ENCODE data around the gene PTGER3.

Gene PTGER3

DNA sequence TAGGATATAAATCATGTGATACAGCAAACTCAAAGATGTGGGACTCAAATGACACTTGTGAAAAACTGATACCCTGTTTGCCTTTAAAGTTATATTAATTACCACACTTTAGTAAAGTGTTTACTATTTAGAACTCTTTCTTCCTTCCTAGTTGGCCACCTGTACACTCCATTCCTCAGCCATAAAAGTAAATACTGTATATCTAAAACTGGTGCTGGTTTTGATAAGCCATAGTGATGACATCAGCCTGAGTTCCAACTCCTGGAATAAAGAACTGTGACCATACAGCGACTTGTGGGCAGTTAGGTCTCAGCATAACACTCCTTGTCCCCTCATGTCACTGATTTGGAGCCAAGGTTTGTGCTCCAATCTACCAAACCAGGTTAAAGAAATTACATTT lies 2.8 kb downstream of the PTGER3 start:
- Histone ChIP-seq H3K36me3 (ENCODE audit: control insufficient read depth, insufficient read depth, low read length) (no peaks in the 10 kb centered on the region), H3K4me3 (ENCODE audit: low read length) (peak overlapping the region; percentile 52), H3K27me3 (ENCODE audit: control insufficient read depth, insufficient read depth, low read length) (peaks cover 7% of the 10 kb centered on the region), H3K27ac (ENCODE audit: low read depth, low read length) (no peak overlapping the region), H3K9ac (ENCODE audit: low read length) (no peak overlapping the region), H3K4me1 (ENCODE audit: control insufficient read depth, insufficient read depth, low read length) (no peaks in the 10 kb centered on the region)

DNA sequence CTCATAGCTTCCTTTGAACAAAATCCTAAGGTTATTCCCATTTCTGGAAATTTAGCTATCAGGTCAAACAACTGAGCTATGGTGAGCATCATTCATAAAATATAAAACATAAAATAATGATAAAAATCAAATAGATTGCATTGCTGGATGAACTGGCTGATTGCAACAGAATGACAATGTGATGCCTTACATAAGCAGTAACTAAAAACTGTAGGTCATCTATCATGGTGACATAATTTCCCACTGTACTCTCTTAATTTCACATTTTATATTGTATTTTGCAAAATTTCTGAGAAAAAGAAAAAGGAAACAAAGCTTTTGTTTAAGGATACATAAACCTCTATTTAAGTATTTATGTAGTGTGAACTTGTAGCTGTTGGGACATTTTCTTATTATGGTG lies 4.6 kb downstream of the PTGER3 start:
- Histone ChIP-seq H3K27me3 (ENCODE audit: control insufficient read depth, insufficient read depth, low read length) (peaks cover 7% of the 10 kb centered on the region), H3K9ac (ENCODE audit: low read length) (no peak overlapping the region), H3K27ac (ENCODE audit: low read depth, low read length) (no peak overlapping the region)

GRCh38 chr1:71041806-71042205 lies 5.8 kb downstream of the PTGER3 start:
- Histone ChIP-seq H3K36me3 (ENCODE audit: control insufficient read depth, insufficient read depth, low read length) (no peaks in the 10 kb centered on the region), H3K4me3 (ENCODE audit: low read length) (no peak overlapping the region), H3K4me1 (ENCODE audit: control insufficient read depth, insufficient read depth, low read length) (peaks cover 4% of the 10 kb centered on the region), H3K27ac (ENCODE audit: low read depth, low read length) (no peak overlapping the region), H3K9ac (ENCODE audit: low read length) (no peak overlapping the region), H3K27me3 (ENCODE audit: control insufficient read depth, insufficient read depth, low read length) (peaks cover 7% of the 10 kb centered on the region)

More for the DNA sequence above, 4.6 kb downstream of the PTGER3 start:
- H3K36me3 ChIP-seq (ENCODE audit: control insufficient read depth, insufficient read depth, low read length) = no peaks in the 10 kb centered on the region
- H3K4me3 ChIP-seq (ENCODE audit: low read length) = no peak overlapping the region
- H3K4me1 ChIP-seq (ENCODE audit: control insufficient read depth, insufficient read depth, low read length) = no peaks in the 10 kb centered on the region

DNA sequence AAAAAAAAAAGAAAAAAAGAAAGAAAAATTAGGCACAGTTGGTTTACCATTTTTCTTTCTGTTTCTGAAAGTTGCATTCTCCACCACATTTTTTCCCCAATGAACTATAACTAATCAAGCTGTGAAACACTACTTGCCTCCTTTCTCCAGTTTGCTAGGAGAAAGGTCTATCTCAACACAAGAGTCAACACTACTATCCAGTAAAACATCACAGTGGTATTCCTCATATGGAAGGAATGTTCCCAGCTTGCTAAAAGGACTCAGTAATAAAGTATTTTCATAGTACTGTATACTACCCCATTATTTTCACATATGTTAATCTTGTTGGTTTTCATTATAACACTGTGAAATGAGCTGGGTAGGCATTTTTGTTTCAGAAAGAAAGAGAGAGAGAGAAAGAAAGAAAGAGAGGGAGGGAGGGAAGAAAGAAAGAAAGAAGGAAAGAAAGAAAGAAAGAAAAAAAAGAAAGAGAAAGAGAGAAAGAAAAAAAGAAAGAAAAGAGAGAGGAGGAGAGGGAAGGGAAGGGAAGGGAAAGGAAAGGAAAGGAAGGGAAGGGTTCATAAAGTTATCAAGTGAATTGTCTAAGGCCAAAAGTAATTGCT lies 7.9 kb downstream of the PTGER3 start:
- Histone ChIP-seq H3K4me3 (ENCODE audit: low read length) (no peak overlapping the region), H3K9ac (ENCODE audit: low read length) (no peak overlapping the region), H3K27ac (ENCODE audit: low read depth, low read length) (no peak overlapping the region), H3K36me3 (ENCODE audit: control insufficient read depth, insufficient read depth, low read length) (no peaks in the 10 kb centered on the region), H3K27me3 (ENCODE audit: control insufficient read depth, insufficient read depth, low read length) (no peaks in the 10 kb centered on the region), H3K4me1 (ENCODE audit: control insufficient read depth, insufficient read depth, low read length) (peaks cover 4% of the 10 kb centered on the region)

GRCh38 chr1:71038942-71039341 lies 8.7 kb downstream of the PTGER3 start:
- Histone ChIP-seq H3K27me3 (ENCODE audit: control insufficient read depth, insufficient read depth, low read length) (no peaks in the 10 kb centered on the region), H3K9ac (ENCODE audit: low read length) (no peak overlapping the region), H3K4me3 (ENCODE audit: low read length) (no peak overlapping the region), H3K4me1 (ENCODE audit: control insufficient read depth, insufficient read depth, low read length) (peaks cover 4% of the 10 kb centered on the region), H3K36me3 (ENCODE audit: control insufficient read depth, insufficient read depth, low read length) (no peaks in the 10 kb centered on the region), H3K27ac (ENCODE audit: low read depth, low read length) (no peak overlapping the region)

DNA sequence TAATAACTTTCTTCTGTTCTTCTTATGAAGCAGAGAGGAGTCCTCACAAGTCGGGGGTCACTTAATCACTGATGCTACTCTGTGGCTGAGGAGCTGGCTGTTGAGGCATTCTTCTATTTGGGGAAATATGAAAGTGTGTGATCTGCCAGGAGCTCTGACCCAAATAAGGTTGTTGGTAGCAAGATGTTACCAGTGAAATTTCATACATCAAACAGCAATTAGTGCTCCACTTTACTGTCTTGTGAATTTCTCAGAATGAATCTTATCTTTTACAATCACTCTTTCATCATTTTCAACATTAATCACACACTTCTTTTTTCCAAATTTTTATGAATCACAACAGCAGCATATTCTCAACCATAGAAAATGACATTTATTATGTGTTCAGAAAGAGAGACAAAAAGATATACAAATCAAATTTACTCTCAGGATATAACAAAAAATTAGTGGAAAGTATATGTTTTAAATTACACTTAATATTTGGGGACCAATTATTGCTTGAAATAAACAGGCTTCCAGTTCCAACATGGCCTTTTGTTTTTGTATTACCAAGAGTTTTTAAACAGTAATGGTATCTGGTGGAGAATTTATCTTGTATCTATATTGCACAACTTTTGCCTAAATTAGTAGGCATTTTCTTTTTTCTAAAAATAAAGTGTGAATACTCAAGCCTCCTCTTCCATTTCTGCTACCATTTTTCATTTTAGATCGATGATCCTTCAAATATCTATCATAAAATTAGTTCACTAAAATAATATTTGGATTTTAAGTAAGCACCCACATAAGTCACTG lies 9.6 kb downstream of the PTGER3 start:
- H3K27me3 ChIP-seq (ENCODE audit: control insufficient read depth, insufficient read depth, low read length) = no peaks in the 10 kb centered on the region
- H3K36me3 ChIP-seq (ENCODE audit: control insufficient read depth, insufficient read depth, low read length) = no peaks in the 10 kb centered on the region
- H3K4me1 ChIP-seq (ENCODE audit: control insufficient read depth, insufficient read depth, low read length) = peaks cover 4% of the 10 kb centered on the region
- H3K9ac ChIP-seq (ENCODE audit: low read length) = no peak overlapping the region
- H3K27ac ChIP-seq (ENCODE audit: low read depth, low read length) = no peak overlapping the region
- H3K4me3 ChIP-seq (ENCODE audit: low read length) = no peak overlapping the region

GRCh38 chr1:71037066-71037465 lies 10.6 kb downstream of the PTGER3 start:
- H3K4me1 ChIP-seq (ENCODE audit: control insufficient read depth, insufficient read depth, low read length) = peaks cover 4% of the 10 kb centered on the region
- no peak overlapping the region for H3K9ac ChIP-seq (ENCODE audit: low read length)
- no peak overlapping the region for H3K4me3 ChIP-seq (ENCODE audit: low read length)
- H3K36me3 ChIP-seq (ENCODE audit: control insufficient read depth, insufficient read depth, low read length) = no peaks in the 10 kb centered on the region
- no peaks in the 10 kb centered on the region for H3K27me3 ChIP-seq (ENCODE audit: control insufficient read depth, insufficient read depth, low read length)
- H3K27ac ChIP-seq (ENCODE audit: low read depth, low read length) = no peak overlapping the region

GRCh38 chr1:71033136-71033535 lies 14.5 kb downstream of the PTGER3 start:
- no peaks in the 10 kb centered on the region for H3K36me3 ChIP-seq (ENCODE audit: control insufficient read depth, insufficient read depth, low read length)
- H3K4me1 ChIP-seq (ENCODE audit: control insufficient read depth, insufficient read depth, low read length) = peaks cover 4% of the 10 kb centered on the region
- H3K27ac ChIP-seq (ENCODE audit: low read depth, low read length) = no peak overlapping the region
- no peaks in the 10 kb centered on the region for H3K27me3 ChIP-seq (ENCODE audit: control insufficient read depth, insufficient read depth, low read length)
- no peak overlapping the region for H3K9ac ChIP-seq (ENCODE audit: low read length)
- no peak overlapping the region for H3K4me3 ChIP-seq (ENCODE audit: low read length)

DNA sequence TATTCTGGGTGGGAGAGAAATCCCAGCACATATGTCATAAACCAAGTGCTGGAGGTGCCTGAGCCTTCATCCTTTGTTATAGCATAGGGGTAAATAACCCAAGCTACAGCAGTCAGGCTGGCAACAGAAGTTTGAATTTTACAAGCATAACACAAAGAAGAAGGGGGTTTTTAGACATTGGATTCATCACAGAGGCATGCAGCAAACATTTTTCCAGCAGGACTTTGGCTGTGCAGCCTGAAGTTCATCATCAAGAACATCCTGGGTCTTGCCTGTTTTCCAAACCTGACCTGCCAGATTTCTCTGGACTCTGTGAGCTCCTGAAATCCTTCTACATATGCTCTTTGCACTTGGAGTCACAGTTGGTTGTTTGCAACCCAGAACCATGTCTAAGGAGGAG lies 16.2 kb downstream of the PTGER3 start:
- no peaks in the 10 kb centered on the region for H3K36me3 ChIP-seq (ENCODE audit: control insufficient read depth, insufficient read depth, low read length)
- no peaks in the 10 kb centered on the region for H3K4me1 ChIP-seq (ENCODE audit: control insufficient read depth, insufficient read depth, low read length)
- no peak overlapping the region for H3K27ac ChIP-seq (ENCODE audit: low read depth, low read length)

DNA sequence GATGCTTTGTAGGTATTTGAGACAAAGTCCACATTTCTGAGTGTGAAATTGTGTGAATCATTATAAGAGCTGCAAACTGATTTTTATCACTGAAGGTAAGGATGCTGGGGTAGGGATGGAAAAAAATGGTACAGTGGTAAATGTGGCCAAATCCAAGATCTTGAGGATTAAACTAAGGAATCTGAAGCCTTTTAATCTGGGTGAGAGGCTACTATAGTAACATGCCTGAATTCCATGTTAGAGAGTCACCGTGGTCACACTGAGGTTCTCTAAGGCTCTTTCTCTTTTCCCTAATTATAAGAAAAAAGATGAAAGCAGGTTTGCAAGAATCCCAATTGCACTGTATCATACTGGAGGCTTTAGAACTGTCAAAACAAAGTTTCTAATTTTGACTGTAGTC lies 17.6 kb downstream of the PTGER3 start:
- no peaks in the 10 kb centered on the region for H3K36me3 ChIP-seq (ENCODE audit: control insufficient read depth, insufficient read depth, low read length)
- H3K27ac ChIP-seq (ENCODE audit: low read depth, low read length) = no peak overlapping the region

More for the DNA sequence above, 16.2 kb downstream of the PTGER3 start:
- no peaks in the 10 kb centered on the region for H3K27me3 ChIP-seq (ENCODE audit: control insufficient read depth, insufficient read depth, low read length)
- H3K9ac ChIP-seq (ENCODE audit: low read length) = no peak overlapping the region
- no peak overlapping the region for H3K4me3 ChIP-seq (ENCODE audit: low read length)

GRCh38 chr1:71028981-71029380 lies 18.6 kb downstream of the PTGER3 start:
- Histone ChIP-seq H3K27ac (ENCODE audit: low read depth, low read length) (no peak overlapping the region), H3K9ac (ENCODE audit: low read length) (no peak overlapping the region), H3K4me3 (ENCODE audit: low read length) (no peak overlapping the region), H3K27me3 (ENCODE audit: control insufficient read depth, insufficient read depth, low read length) (no peaks in the 10 kb centered on the region), H3K36me3 (ENCODE audit: control insufficient read depth, insufficient read depth, low read length) (no peaks in the 10 kb centered on the region), H3K4me1 (ENCODE audit: control insufficient read depth, insufficient read depth, low read length) (no peaks in the 10 kb centered on the region)

More for the DNA sequence above, 17.6 kb downstream of the PTGER3 start:
- Histone ChIP-seq H3K4me3 (ENCODE audit: low read length) (no peak overlapping the region), H3K27me3 (ENCODE audit: control insufficient read depth, insufficient read depth, low read length) (no peaks in the 10 kb centered on the region), H3K9ac (ENCODE audit: low read length) (no peak overlapping the region), H3K4me1 (ENCODE audit: control insufficient read depth, insufficient read depth, low read length) (no peaks in the 10 kb centered on the region)

DNA sequence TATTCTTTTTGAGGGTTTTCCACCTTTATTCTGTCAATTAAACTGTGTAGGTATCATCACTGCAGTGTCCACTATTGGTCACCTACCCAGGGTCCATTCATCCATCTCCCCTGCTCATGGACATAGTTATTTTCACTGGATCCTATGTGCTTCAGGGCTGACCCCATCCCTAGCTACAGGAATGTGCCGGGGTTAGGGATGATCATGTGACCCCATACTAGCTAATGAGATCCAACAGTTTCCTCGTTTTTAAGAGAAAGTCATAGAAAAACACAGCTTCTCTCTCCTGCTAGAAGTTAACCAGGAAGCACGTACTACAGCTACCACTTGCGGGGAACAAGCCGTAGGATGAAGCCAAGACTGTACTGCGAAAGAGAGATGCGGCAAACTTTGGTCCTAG lies 19.6 kb downstream of the PTGER3 start:
- H3K27ac ChIP-seq (ENCODE audit: low read depth, low read length) = no peak overlapping the region
- no peaks in the 10 kb centered on the region for H3K36me3 ChIP-seq (ENCODE audit: control insufficient read depth, insufficient read depth, low read length)
- H3K4me1 ChIP-seq (ENCODE audit: control insufficient read depth, insufficient read depth, low read length) = no peaks in the 10 kb centered on the region
- no peak overlapping the region for H3K4me3 ChIP-seq (ENCODE audit: low read length)
- no peak overlapping the region for H3K9ac ChIP-seq (ENCODE audit: low read length)
- no peaks in the 10 kb centered on the region for H3K27me3 ChIP-seq (ENCODE audit: control insufficient read depth, insufficient read depth, low read length)

- H3K9ac ChIP-seq (ENCODE audit: low read length) = no peak overlapping the region
- no peak overlapping the region for H3K27ac ChIP-seq (ENCODE audit: low read depth, low read length)
- no peak overlapping the region for H3K4me3 ChIP-seq (ENCODE audit: low read length)
- no peaks in the 10 kb centered on the region for H3K4me1 ChIP-seq (ENCODE audit: control insufficient read depth, insufficient read depth, low read length)
- no peaks in the 10 kb centered on the region for H3K27me3 ChIP-seq (ENCODE audit: control insufficient read depth, insufficient read depth, low read length)
- H3K36me3 ChIP-seq (ENCODE audit: control insufficient read depth, insufficient read depth, low read length) = no peaks in the 10 kb centered on the region
Measured at GRCh38 chr1:71026093-71026492, 21.5 kb downstream of the PTGER3 start.

All from rectal smooth muscle tissue (tissue), 1 donor.